HG02759 (cell line): ENCODE measurements around the gene GABBR2.
A peak's percentile ranks its signal among the peaks of the same experiment; 100 is the strongest.
"Not testable (repeated sequence)": the region's sequence is repeated elsewhere in the genome, so short reads cannot be mapped to it uniquely, and the experiment has no call there.

ENCODE experiments used
- ATAC-seq: cut with Tn5 transposase; IDR thresholded peaks from one replicate; pipeline ENCODE4 v1.9.1; 2021; ENCODE audit warnings: mild to moderate bottlenecking, moderate library complexity; ENCODE audit not compliant: unreplicated experiment

The GABBR2 gene

DNA sequence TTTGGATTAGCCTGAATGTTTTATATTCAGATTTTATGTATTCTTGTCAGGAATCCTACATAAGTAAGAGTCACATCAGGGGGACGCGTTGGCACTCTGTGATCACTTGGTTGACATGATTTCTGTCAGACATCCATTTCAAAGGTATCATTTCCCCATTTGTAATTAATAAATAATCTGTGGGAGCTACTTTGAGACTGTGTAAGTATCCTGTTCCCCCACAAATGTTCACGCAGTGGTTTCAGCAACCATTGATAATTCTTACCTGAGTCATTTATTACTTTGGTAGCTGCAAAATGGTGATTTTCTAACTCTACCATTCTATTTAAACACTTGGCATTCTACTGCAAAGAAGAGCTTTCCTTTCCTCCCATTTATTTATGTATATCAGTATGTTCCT, 396.4 kb downstream of the GABBR2 start:
- peak; percentile 58 for ATAC-seq

DNA sequence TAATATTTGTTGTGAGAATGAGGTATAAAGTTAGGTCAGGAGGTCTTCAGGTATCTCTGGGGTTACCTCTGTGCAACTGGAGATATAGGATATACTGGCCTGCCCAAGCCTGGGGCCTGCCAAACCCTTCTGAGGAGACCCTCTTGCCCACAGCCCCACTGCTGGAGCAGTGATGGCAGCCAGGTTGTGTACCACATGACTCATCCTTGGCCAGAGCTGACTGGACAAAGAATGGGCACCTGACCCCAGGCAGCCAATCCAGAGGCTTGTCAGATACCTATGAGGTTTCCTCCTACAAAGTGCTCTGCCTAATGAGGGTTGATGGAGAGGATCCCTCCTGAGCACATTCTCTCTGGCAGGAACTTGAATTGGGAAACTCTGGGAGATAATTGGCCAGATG, 397.2 kb downstream of the GABBR2 start:
- ATAC-seq, result no peak

DNA sequence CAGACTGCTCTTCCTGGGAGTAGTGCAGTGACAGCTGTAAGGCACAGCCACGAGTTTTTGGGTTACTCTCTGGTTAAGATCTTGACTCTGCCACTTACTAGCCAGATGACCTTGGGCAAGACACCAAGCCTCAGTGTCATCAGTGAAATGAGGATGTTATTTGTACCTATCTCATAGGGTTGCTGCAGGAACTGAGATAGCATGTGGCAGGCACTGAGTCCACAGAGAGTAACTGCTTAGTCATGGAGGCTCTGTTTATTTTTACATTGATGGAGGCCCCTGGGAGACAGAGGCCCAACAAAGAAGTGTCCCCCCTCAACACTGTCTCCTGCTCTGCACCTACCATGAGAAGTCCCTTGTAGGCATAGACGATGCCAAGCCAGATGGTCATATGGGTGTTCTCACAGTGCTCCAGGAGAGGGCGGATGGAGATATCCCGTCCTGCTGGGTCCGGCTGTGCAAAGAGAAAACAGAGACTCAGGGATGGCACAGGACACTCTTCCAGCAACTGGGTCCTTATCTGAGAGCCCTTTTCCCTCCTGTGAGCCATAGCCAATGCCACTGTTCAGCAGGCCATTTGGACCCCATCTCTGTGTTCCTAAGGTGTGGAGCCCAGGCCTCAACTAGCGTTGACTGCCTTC, 397.9 kb downstream of the GABBR2 start:
- ATAC-seq, result no peak

DNA sequence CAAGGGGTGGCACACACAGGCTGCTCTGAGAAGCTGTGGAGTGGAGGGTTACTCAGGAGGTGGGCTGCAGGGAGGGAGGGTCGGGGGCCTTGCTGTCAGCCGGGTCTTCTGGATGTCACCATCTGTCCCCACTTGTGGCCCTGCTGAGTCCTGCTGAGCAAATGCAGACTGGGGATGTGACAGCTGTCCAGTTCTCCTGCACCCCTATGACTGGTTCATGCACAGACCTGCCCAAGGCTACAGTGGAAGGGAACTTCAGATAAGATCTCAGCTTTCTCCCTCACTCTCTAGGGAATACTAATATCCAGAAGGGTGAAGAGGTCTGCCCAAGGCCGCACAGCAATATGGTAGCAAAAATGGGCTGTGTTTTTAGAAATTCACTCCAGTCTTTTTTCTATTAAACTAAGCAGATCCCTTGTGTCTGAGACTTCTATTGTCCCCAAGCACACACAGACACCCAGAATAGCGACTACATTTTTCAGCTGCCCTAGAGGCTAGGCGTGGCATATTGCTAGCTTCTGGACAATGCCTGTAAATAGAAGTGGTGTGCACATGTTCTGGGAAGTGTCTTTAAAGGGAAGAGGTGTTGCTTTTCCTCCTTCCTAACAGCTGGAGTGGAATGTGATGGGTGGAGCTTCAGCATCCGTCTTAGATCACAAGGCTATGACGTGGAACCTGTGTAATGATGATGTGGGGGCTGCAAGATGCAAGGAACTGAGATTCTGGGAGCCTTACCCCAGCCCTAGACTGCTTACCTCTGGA, 402.2 kb downstream of the GABBR2 start:
- ATAC-seq, result no peak

DNA sequence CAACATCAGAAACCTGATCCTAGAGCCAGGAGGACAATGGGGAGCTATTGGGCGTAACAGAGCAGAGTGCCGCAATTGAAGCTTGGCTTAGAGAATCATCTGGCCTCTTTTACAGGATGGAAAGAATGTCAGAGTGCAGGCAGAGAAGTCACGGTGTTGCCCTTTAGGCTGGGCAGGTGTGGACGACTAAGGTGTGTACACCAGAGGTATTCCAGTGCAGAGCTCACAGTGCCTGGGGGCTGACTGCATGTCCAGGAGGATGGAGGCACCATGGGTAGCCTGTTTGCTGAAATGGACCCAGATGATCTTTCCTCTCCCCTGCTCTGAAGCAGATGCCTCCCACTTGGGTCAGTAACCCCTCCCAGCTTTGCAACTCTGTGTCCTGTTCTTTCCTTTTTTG, 404.4 kb downstream of the GABBR2 start:
- ATAC-seq, result no peak

DNA sequence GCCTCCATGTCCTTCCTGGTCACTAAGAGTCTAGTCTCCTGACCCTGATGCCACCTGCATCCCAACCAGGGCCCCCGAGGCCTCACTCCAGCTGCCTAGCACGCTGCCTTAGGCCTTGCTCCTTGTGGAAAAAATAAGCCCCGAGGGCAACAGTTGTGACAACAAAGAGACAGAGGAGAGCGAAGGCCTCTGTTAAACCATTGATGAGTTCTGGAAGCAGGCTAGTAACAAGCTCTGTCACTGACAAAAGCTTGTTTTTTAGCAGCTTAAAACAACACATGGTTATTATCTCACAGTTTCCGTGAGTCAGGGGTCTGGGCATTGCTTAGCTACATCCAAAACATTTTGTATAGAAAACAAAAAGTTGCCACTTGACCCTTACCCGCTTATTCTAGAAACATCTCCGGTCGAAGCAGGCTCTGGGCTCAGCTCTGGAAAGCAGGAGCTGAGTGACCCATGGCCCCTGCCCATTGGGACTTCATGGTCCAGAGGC, 405.1 kb downstream of the GABBR2 start:
- no peak for ATAC-seq

DNA sequence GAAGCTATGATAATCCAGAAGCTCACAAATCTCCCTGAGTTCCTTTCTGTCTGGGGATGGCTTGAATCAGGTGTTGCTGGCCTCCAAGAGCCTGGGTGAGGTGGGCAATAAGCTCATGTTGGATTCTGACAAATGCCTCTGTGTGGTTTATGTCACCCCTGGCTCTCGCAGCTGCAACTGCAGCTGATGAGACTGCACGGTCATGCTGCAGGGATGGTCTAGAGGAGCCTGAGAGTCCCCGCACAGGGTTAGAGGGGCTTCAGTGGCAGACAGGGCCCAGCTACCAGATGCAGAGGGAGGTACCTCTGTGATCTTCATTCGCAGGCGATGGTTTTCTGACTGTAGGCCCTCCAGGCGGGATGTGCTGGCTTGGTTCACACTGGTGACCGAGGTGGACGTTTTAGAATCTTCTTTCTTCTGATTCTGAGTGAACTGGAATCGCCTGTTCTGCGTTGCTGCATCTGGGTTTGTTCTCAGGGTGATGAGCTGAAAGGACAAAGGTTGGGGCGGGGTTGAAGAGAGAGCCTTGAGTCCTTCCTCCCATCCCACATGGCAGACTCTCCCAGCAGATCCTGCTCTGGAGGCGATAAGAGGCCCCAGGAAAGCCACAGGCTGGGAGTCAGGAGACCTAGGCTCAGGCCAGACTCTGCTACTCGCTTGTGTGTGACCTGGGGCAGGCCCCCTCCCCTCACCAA, 405.6 kb downstream of the GABBR2 start:
- no peak for ATAC-seq

DNA sequence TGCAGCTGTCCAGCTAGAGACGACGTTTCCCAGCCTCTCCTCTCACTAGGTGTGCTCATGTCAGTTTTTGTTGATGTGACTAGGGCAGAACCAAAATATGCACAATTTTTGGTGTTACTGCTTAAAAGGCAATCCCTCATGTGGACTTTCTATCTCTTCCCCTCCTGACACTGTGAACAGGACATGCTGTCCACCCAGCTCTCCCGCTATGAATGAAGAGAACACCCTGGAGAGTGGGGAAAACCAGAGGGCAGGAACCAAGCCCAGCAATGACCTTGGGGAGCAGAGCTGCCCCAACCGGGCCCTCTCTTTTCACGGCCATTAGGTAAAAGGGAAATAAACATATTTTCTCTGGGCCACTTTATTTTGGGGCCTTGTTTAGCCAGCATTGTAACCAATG, 406.6 kb downstream of the GABBR2 start:
- ATAC-seq, result no peak

DNA sequence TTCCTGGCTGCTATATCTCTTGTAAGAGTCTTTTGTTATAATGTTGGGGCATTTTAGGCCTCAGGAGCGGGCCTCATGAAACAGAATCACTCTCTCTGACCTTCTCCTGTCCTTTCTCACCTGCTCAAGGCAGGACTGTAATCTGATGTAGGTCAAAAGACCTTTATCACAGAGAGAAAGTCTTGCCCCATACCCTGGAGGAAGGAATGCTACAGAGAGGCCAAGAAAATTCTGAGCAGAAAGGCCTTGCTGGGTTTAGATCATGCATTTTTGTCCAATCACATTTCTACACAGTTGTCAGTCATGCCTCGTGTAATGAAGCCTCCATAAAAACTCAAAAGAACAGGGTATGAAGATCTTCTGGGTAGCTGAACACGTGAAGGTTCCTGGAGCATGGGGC, 408.1 kb downstream of the GABBR2 start:
- no peak for ATAC-seq

DNA sequence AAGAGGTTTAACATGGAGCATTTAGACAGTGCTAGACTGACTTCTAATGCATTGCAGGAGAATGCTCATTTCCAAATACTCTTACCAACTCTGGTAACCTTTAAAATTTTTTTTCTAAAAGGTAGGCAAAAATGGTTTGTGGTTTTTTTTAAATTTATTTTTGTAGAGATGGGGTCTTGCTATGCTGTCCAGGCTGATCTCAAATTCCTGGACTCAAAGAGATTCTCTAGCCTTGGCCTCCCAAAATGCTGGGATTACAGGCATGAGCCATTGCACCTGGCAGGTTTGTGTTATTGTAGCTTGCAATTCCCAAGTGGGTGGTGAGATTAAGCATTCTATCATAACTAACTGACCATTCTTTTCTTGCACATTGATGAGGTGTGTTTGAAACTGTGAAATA, 410.3 kb downstream of the GABBR2 start:
- ATAC-seq, result no peak

DNA sequence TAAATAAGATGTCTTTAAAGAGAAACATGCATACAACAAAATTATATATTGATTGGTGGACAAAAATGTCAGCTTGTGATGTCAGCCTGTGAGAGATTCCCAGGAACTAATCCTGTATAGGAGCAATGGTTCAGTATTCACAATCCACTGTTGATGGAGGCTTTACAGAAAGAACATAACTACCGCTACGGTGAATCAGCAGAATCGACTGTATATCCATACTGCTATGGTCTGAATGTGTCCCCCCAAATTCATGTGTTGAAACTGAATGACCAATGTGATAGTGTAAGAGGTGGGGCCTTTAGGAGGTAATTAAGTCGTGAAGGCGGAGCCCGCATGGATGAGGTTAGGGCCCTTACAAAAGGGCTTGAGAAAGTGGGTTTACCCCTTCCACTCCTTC, 412.9 kb downstream of the GABBR2 start:
- ATAC-seq, result no peak

DNA sequence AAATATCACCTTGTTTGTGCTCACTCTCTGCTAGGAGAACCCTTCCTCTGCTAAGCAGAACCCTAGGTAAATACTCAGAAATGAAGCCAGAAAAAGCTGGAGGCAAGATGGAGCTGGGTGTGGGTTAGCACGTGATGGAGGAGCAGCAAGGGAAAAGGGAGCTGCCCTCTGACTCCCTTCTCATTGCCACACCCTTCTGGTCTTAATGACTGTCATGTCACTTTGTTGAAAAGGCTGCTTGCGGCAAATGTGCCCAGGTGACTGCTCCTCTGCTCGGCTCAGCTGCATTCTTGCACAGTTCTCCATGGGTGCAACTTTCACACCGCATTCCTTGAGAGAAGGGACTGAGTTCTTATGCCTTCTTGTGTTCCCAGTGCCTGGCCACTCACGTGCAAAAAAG, 416.9 kb downstream of the GABBR2 start:
- no peak for ATAC-seq

DNA sequence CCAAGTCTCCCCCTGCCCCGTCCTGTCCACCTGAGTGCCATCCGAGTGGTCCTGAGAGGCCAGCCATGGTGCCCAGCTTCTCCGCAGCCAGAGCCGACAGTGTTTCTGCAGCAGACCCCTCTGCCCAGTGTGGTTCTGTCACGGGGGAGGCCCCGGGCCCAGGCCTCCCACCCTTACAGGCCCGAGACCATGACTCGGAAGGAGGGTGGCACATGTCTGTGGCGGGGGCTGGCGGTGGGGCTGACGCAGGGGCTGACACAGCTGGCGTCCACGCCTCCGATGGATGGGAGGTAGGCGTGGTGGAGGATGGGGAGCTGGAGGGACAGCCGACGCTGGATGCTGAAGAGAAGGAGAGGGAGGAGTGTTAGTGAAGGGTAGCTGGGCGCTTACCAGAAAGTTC, 418.3 kb downstream of the GABBR2 start:
- no peak for ATAC-seq

DNA sequence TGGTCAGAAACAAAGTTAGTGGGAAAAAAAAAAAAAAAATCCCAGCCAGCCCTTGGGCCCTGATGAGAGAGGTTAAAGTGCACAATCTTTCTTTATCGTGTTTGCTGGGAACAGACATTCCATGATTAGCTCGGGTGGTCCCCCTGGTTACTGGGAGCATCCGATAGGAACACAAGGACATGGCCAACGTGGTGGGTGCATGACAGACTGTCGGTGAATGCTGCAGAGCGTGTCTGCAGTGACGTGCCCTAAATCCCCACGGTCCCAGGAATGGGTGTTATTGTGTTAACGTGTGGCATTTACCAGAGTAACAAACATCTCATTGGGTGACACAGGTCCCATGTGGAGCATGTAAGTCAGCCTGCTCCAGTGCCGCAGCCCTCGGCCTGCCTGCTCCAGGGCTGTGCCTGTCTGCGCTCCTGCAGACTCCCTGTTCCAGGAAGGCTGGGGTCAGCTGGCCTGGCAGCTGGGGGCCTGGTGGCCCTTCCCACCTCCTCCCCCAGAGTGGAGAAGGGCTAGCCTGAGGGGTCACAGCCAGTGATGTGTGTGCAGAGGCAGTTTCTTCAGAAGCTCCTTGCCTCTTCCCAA, 419.0 kb downstream of the GABBR2 start:
- ATAC-seq, result no peak

DNA sequence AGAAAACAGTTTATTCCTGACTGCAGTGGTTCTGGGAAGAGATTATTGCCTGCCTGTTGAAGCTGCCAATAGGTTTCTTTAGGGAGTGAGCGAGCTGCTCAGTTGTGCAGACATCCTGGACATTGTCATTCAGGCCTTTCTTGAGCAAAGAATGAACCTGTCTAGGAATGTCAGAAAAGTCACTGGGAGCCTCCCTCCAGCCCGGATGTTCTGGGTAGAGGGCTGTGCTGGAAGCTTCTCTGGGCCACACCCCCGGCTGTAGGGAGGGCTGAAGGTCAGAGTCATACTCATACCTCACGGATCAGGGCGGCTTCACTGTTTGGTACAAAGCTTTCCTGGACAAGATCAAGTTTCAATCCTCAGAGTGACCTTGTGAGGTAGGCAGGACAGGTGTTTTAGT, 419.9 kb downstream of the GABBR2 start:
- ATAC-seq, result no peak

DNA sequence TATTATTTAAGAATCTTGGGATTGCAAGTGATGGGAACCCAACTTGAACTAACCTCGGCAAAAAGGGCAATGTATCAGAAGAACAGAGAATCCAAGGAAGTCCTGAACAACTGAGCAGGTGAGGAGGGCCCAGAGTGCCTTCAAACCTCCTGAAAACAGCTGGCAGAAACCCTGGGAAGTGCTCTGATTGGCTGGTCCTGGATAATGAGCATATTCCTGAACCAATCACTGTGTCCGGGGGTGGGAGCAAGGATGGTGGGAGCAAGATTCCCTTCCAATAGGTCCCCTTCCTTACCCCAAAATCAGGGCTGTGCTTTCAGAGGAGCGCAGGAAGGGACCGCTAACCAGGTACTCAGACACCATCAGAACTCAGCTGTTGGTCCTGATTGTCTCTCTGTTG, 421.4 kb downstream of the GABBR2 start:
- no peak for ATAC-seq

DNA sequence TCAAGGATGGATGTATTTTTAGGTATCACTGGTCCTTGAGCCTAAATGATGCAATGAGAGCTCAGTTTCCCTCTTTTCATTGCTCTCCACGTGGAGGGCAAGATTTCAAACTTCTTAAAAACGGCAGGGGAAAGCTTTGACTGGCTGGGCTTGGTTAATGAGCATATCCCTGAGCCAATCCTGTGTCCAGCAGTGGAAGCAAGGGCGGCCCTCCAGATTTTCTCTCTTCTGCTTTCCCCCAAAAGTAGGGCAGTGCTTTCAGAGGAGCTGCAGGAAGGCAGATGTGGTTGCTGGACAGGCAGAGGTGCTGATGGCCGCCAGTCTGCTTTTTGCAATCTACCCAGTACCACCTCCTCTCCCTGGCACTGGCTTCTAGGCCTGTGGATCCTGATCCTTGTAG, 423.3 kb downstream of the GABBR2 start:
- ATAC-seq, result no peak

DNA sequence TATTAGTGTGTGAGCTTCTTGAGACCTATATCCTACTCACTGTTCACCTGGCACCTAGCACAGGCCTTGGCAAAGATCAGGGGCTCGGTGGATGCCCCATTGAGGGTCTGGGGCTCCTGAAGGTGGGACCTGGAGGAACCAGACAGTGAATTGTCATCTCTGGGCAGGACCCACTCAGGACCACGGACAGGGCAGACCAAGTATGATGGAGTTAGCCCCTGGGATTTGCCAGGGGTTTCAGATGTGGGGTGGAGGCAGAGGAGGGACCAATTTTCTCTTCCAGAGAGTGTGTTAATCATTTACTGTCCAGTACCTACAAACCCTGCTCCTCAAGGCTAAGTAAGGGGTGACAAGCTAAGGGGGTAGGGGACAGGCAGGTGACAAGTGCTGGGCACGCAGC, 424.0 kb downstream of the GABBR2 start:
- no peak for ATAC-seq

DNA sequence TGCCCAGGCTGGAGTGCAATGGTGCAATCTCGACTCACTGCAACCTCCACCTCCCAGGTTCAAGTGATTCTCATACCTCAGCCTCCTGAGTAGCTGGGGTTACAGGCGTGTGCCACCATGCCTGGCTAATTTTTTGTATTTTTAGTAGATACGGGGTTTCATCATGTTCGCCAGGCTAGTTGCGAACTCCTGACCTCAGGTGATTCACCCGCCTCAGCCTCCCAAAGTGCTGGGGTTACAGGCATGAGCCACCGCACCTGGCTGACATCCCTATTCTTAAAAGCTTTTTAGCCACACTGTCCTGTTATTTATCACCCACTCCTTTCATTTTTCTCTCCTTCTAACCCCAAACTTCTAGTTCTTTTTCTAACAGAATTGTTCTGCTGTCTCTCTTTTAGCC, 425.6 kb downstream of the GABBR2 start:
- not testable (repeated sequence) for ATAC-seq

DNA sequence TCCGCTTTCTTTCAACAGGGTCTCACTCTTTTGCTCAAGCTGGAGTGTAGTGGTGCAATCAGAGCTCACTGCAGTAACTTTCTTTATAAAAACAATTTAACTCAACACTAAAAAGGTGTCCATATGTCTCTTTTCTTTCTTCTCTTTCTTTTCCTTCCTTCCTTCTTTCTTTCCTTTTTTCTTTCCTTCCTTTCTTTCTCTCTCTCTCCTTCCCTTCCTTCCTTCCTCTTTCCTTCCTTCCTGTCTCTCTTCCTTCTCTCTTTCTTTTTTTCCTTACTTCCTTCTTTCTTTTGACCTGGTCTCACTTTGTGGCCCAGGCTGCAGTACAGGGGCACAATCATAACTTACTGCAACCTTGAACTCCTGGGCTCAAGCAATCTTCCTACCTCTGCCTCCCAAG, 427.5 kb downstream of the GABBR2 start:
- ATAC-seq, result no peak

DNA sequence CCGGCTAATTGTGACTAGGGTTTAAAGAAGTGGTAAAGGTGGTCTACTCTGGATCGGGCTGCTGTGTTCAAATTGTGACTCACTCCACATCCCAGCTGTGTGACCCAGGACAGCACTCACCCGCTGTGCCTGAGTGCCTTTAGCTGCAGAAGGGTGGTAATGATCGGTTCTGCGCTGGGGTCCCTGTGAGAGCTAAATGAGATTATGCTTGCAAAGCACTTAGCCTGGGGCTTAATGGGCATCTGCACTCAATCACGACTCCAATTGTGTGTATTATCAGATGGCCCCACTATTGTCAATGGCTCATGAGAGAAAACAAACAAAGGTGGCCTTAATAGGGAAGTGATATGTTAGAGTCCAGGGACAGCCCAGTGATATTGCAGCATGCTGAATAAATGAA, 428.2 kb downstream of the GABBR2 start:
- no peak for ATAC-seq

DNA sequence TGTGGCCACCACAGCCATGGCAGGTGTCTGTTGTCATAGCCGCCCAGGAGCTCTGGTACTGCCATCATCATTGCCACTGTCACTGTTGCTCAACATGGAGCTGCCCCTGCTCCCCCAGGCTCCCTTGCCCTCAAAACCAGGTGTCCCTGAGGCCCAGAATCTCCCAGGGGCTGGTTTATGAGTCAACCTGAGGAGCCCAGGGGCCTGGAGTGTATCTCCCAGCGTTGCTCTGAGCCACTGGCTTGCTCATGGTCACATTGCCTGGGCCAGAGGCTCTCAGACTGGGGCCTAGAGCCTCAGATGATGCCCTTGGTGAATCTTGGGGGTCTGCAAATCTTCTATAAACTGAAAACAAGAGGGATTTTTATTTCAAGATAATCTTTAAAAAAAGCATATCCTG, 428.6 kb downstream of the GABBR2 start:
- no peak for ATAC-seq
